Measurements from ENCODE around the gene BFAR.

- TF ChIP-seq CTCF (IDR thresholded peaks at IDR 0.05; ENCODE audit: low read depth, low read length, poor library complexity, severe bottlenecking) (no peak), EZH2phosphoT487 (IDR thresholded peaks at IDR 0.05; ENCODE audit: borderline replicate concordance, low read length) (no peak)
Measured at GRCh38 chr16:14658063-14658462, 25.3 kb downstream of the BFAR start.

Data from DOHH2 (cell line).